HAP-1 (cell line): ENCODE measurements around the gene KCNQ4.

Source experiments
- DNase-seq, 2 experiments: peaks; one replicate each; pipeline ENCODE4 v3.0.0-alpha.2; 2016 to 2020; ENCODE audit warnings: low spot score in 2 of 2
- H3K27me3 ChIP-seq: fragments of 250-450 bp; sonication (Bioruptor Pico); 2 replicates; pipeline ENCODE4 v1.5.1; 2020; ENCODE audit warnings: low read depth, mild to moderate bottlenecking, moderate library complexity
- H3K36me3 ChIP-seq: fragments of 250-450 bp; sonication (Bioruptor Pico); replicated peaks from 2 replicates; pipeline ENCODE4 v1.5.1; 2020; ENCODE audit warnings: mild to moderate bottlenecking
- H3K4me1 ChIP-seq: fragments of 250-450 bp; sonication (Bioruptor Pico); 2 replicates; pipeline ENCODE4 v1.5.1; 2020; ENCODE audit warnings: mild to moderate bottlenecking
- H3K4me3 ChIP-seq: fragments of 250-450 bp; sonication (Bioruptor Pico); 2 replicates; pipeline ENCODE4 v1.5.1; 2020; ENCODE audit warnings: mild to moderate bottlenecking, moderate library complexity
- H3K9me3 ChIP-seq: fragments of 250-450 bp; sonication (Bioruptor Pico); 2 replicates; pipeline ENCODE4 v1.5.1; 2020; ENCODE audit warnings: mild to moderate bottlenecking, moderate library complexity
- in situ Hi-C: fragments of 300-500 bp; cut with MboI; formaldehyde crosslinking; loops from 3 replicates; pipeline ENCODE4 v1.14.3; 2020; ENCODE audit warnings: low sequenced_read_pairs, inconsistent platforms, mixed read lengths

Gene KCNQ4

GRCh38 chr1:40878906-40879305 is 95.3 kb downstream of the KCNQ4 start:
- H3K27me3 ChIP-seq: no peaks in the 10 kb centered on the region
- H3K4me3 ChIP-seq: no peak overlapping the region
- no peaks in the 10 kb centered on the region for H3K4me1 ChIP-seq

GRCh38 chr1:40879482-40880175 is 96.0 kb downstream of the KCNQ4 start:
- in situ Hi-C loops: no loop called here
- Histone ChIP-seq H3K27me3 (no peaks in the 10 kb centered on the region), H3K4me1 (no peaks in the 10 kb centered on the region), H3K4me3 (no peak overlapping the region), H3K9me3 (no peaks in the 10 kb centered on the region), H3K36me3 (no peaks in the 10 kb centered on the region)
- no peak for DNase-seq

More at GRCh38 chr1:40878906-40879305, 95.3 kb downstream of the KCNQ4 start:
- no peak for DNase-seq
- H3K36me3 ChIP-seq: no peaks in the 10 kb centered on the region
- H3K9me3 ChIP-seq: no peaks in the 10 kb centered on the region
- in situ Hi-C loops: no loop called here

- no peak for DNase-seq
- no peaks in the 10 kb centered on the region for H3K36me3 ChIP-seq
- H3K9me3 ChIP-seq: no peaks in the 10 kb centered on the region
- in situ Hi-C loops: no loop called here
- H3K4me1 ChIP-seq: no peaks in the 10 kb centered on the region
- H3K27me3 ChIP-seq: no peaks in the 10 kb centered on the region; the same call in 1 of the 2 replicates
- H3K4me3 ChIP-seq: no peak overlapping the region
These were observed 97.4 kb downstream of the KCNQ4 start for GRCh38 chr1:40880813-40881549.

GRCh38 chr1:40884055-40884795 is 100.6 kb downstream of the KCNQ4 start:
- in situ Hi-C loops: no loop called here
- DNase-seq: no peak
- Histone ChIP-seq H3K4me1 (no peaks in the 10 kb centered on the region), H3K9me3 (no peaks in the 10 kb centered on the region), H3K36me3 (no peaks in the 10 kb centered on the region), H3K4me3 (no peak overlapping the region), H3K27me3 (peaks cover 15% of the 10 kb centered on the region)

- no peak for DNase-seq
- Histone ChIP-seq H3K4me3 (no peak overlapping the region), H3K9me3 (no peaks in the 10 kb centered on the region), H3K4me1 (no peaks in the 10 kb centered on the region), H3K27me3 (peaks cover 18% of the 10 kb centered on the region), H3K36me3 (no peaks in the 10 kb centered on the region)
- in situ Hi-C loops: no loop called here
These were observed 102.9 kb downstream of the KCNQ4 start for GRCh38 chr1:40886318-40887011.

- H3K4me3 ChIP-seq: no peak overlapping the region
- peaks cover 18% of the 10 kb centered on the region for H3K27me3 ChIP-seq
- H3K4me1 ChIP-seq: no peaks in the 10 kb centered on the region
- H3K36me3 ChIP-seq: no peaks in the 10 kb centered on the region
- no peak for DNase-seq
- in situ Hi-C loops: no loop called here
- no peaks in the 10 kb centered on the region for H3K9me3 ChIP-seq
These were observed 103.4 kb downstream of the KCNQ4 start for GRCh38 chr1:40887012-40887378.

DNA sequence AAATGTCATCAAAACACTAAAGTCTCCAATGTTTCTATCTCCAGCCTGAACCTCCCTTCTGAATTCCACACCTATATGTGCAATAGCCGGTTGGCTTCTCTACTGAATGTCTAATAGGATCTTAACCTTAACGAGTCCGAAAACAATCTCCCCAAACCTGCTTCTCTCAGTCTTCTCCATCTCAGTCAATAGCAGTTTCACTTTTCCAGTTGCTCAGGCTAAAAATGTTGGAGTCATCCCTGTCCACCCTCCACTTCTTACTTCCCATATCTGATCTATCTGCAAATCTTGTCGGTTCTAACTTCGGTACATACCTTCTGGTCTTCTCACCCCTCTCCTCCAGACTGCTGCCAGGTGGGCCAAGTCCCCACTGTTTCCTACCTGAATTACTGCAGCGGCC is 104.1 kb downstream of the KCNQ4 start:
- in situ Hi-C loops: no loop called here
- DNase-seq: no peak
- Histone ChIP-seq H3K36me3 (no peaks in the 10 kb centered on the region), H3K4me3 (no peak overlapping the region), H3K4me1 (no peaks in the 10 kb centered on the region), H3K9me3 (no peaks in the 10 kb centered on the region), H3K27me3 (peaks cover 18% of the 10 kb centered on the region)
